Liver (tissue), 9 donors: ENCODE measurements around the gene PATE4. TPM values are rescaled to one million over a fixed set of nuclear protein-coding genes. Genes with fewer than 3 reads are reported as not detected.

Source experiments
- DNase-seq: peaks from one replicate; pipeline ENCODE4 v3.0.0-alpha.2; 2017; ENCODE audit warnings: low spot score
- H3K27ac ChIP-seq, 2 donors: one replicate each; pipeline ENCODE4 v1.7.0; 2013; ENCODE audit warnings: inconsistent platforms in 2 of 2, low read length in 2 of 2, control low read depth in 1 of 2, low read depth in 1 of 2, mild to moderate bottlenecking in 1 of 2
- H3K27me3 ChIP-seq, 4 donors: one replicate each; pipeline versions ENCODE4 v1.6.1 to v1.7.0; 2013; ENCODE audit warnings: low read length in 3 of 4, inconsistent platforms in 1 of 4, mild to moderate bottlenecking in 1 of 4, moderate library complexity in 1 of 4; ENCODE audit not compliant: control insufficient read depth in 4 of 4, insufficient read depth in 4 of 4
- H3K36me3 ChIP-seq, 4 donors: one replicate each; pipeline versions ENCODE4 v1.6.1 to v1.7.0; 2013; ENCODE audit warnings: low read length in 3 of 4, mild to moderate bottlenecking in 3 of 4, low read depth in 1 of 4, moderate library complexity in 1 of 4; ENCODE audit not compliant: control insufficient read depth in 4 of 4, insufficient read depth in 3 of 4
- H3K4me1 ChIP-seq, 4 donors: one replicate each; pipeline versions ENCODE4 v1.6.1 to v1.7.0; 2013; ENCODE audit warnings: low read length in 3 of 4, mild to moderate bottlenecking in 3 of 4, moderate library complexity in 1 of 4; ENCODE audit not compliant: control insufficient read depth in 4 of 4, insufficient read depth in 4 of 4
- H3K4me3 ChIP-seq, 3 donors: one replicate each; pipeline versions ENCODE4 v1.6.1 to v1.7.0; 2013; ENCODE audit warnings: low read length in 3 of 3, control low read depth in 1 of 3, low read depth in 1 of 3, mild to moderate bottlenecking in 1 of 3
- H3K9ac ChIP-seq, 2 donors: one replicate each; pipeline ENCODE4 v1.7.0; 2013; ENCODE audit warnings: low read length in 2 of 2, mild to moderate bottlenecking in 2 of 2, moderate library complexity in 2 of 2, control low read depth in 1 of 2, low read depth in 1 of 2
- H3K9me3 ChIP-seq, 4 donors: one replicate each; pipeline versions ENCODE4 v1.6.1 to v1.7.0; 2013; ENCODE audit warnings: low read length in 3 of 4; ENCODE audit not compliant: control insufficient read depth in 4 of 4
- CTCF ChIP-seq: fragments of 150-350 bp; IDR thresholded peaks from 2 replicates; pipeline ENCODE4 v1.5.1; 2017; ENCODE audit warnings: improper control_type of control experiment, low read depth, low read length; ENCODE audit not compliant: missing input control
- EGR1 ChIP-seq, 2 donors: IDR thresholded peaks; 2 replicates each; pipeline ENCODE4 v1.6.1; 2016 to 2018; ENCODE audit warnings: antibody characterized with exemption in 2 of 2, low read depth in 2 of 2
- FOXA1 ChIP-seq: IDR thresholded peaks from 2 replicates; pipeline ENCODE4 v1.6.1; 2016; ENCODE audit warnings: antibody characterized with exemption
- FOXA2 ChIP-seq: IDR thresholded peaks from 2 replicates; pipeline ENCODE4 v1.6.1; 2016; ENCODE audit warnings: antibody characterized with exemption
- GABPA ChIP-seq, 2 donors: IDR thresholded peaks in 1 of 2; conservative IDR thresholded peaks in 1 of 2; 2 replicates each; pipeline ENCODE4 v1.6.1; 2016; ENCODE audit warnings: antibody characterized with exemption in 2 of 2, mild to moderate bottlenecking in 1 of 2, moderate library complexity in 1 of 2
- HNF4A ChIP-seq, 2 donors: conservative IDR thresholded peaks; 2 replicates each; pipeline ENCODE4 v1.6.1; 2016; ENCODE audit warnings: antibody characterized with exemption in 2 of 2, mild to moderate bottlenecking in 2 of 2
- HNF4G ChIP-seq: IDR thresholded peaks from 2 replicates; pipeline ENCODE4 v1.6.1; 2016; ENCODE audit warnings: antibody characterized with exemption
- JUND ChIP-seq, 2 donors: IDR thresholded peaks; 2 replicates each; pipeline ENCODE4 v1.6.1; 2016; ENCODE audit warnings: antibody characterized with exemption in 2 of 2
- NR2F2 ChIP-seq: IDR thresholded peaks from 2 replicates; pipeline ENCODE4 v1.6.1; 2016; ENCODE audit warnings: antibody characterized with exemption
- RAD21 ChIP-seq, 2 donors: IDR thresholded peaks; 2 replicates each; pipeline ENCODE4 v1.6.1; 2016; ENCODE audit warnings: antibody characterized with exemption in 2 of 2, mild to moderate bottlenecking in 2 of 2
- REST ChIP-seq: IDR thresholded peaks from 2 replicates; pipeline ENCODE4 v1.6.1; 2016; ENCODE audit warnings: antibody characterized with exemption, mild to moderate bottlenecking
- RXRA ChIP-seq, 2 donors: IDR thresholded peaks; 2 replicates each; pipeline ENCODE4 v1.6.1; 2017 to 2018; ENCODE audit warnings: antibody characterized with exemption in 2 of 2, mild to moderate bottlenecking in 1 of 2
- SP1 ChIP-seq: IDR thresholded peaks from 2 replicates; pipeline ENCODE4 v1.6.1; 2018; ENCODE audit warnings: antibody characterized with exemption, mild to moderate bottlenecking
- TAF1 ChIP-seq: conservative IDR thresholded peaks from 2 replicates; pipeline ENCODE4 v1.6.1; 2016; ENCODE audit warnings: antibody characterized with exemption, mild to moderate bottlenecking
- YY1 ChIP-seq: IDR thresholded peaks from 2 replicates; pipeline ENCODE4 v1.6.1; 2016; ENCODE audit warnings: antibody characterized with exemption, mild to moderate bottlenecking
- ZBTB33 ChIP-seq: IDR thresholded peaks from 2 replicates; pipeline ENCODE4 v1.6.1; 2016; ENCODE audit warnings: antibody characterized with exemption
- WGBS: extraction: QIAGEN DNeasy Blood & Tissue Kit; methylation state at CpG from one replicate; pipeline ENCODE4 v1.1.7; 2013; 5-methylcytosine and 5-hydroxymethylcytosine counted together
- polyA plus RNA-seq, 2 donors: library from polyadenylated mRNA; stranded (reverse) in 1 of 2; unstranded in 1 of 2; fragments of 200-250 nt in 1 of 2; fragments of >200 nt in 1 of 2; fragmentation: Nextera tagmentation in 1 of 2; extraction: Ambion mirVana in 1 of 2; gene quantifications; one replicate each; pipeline versions ENCODE4 v1.2.1 to v1.2.3, GENCODE V29; 2013 to 2015
- total RNA-seq, 2 donors: library from RNA; depleted of rRNA; stranded (reverse); fragments of >200 nt; gene quantifications; one replicate each; pipeline ENCODE4 v1.2.3, GENCODE V29; 2014
- donor health status: healthy.
- donor health status: healthy.
- donor health status: healthy.
- donor health status: healthy.
- donor health status: healthy.

PATE4 gene
- total and polyA plus RNA-seq, 4 donors = not detected

- no peaks in the 10 kb centered on the region for H3K27me3 ChIP-seq
- no peak overlapping the region for H3K27ac ChIP-seq
- DNase-seq = no peak
- WGBS = 94% methylated on average over 4 of the region's 4 CpGs
- no peak overlapping the region for H3K4me3 ChIP-seq
- no peak overlapping the region for H3K9ac ChIP-seq
- peaks cover 0 to 4% (median 1%) of the 10 kb centered on the region in 4 donors for H3K9me3 ChIP-seq
- H3K36me3 ChIP-seq = no peaks in the 10 kb centered on the region
- no peaks in the 10 kb centered on the region for H3K4me1 ChIP-seq
- TF ChIP-seq HNF4A (conservative IDR thresholded peaks at IDR 0.05) (no peak), ZBTB33 (no peak), EGR1 (IDR thresholded peaks at IDR 0.05; ENCODE audit: low read depth in 2 of 2) (no peak), CTCF (no peak), SP1 (no peak), RXRA (IDR thresholded peaks at IDR 0.05) (no peak), JUND (IDR thresholded peaks at IDR 0.05) (no peak), REST (no peak), RAD21 (IDR thresholded peaks at IDR 0.05) (no peak), NR2F2 (no peak), HNF4G (no peak)
Measured at GRCh38 chr11:125790825-125791224, 42.3 kb upstream of the PATE4 start.

GRCh38 chr11:125797641-125798040, 35.5 kb upstream of the PATE4 start:
- no peak overlapping the region for H3K4me3 ChIP-seq
- no peaks in the 10 kb centered on the region for H3K36me3 ChIP-seq
- H3K4me1 ChIP-seq = no peaks in the 10 kb centered on the region
- 41% methylated on average over 4 of the region's 4 CpGs for WGBS
- DNase-seq = no peak
- peaks cover 0 to 13% (median 9%) of the 10 kb centered on the region in 4 donors for H3K9me3 ChIP-seq
- no peak overlapping the region for H3K27ac ChIP-seq
- H3K27me3 ChIP-seq = no peaks in the 10 kb centered on the region
- H3K9ac ChIP-seq = no peak overlapping the region
- TF ChIP-seq HNF4A (conservative IDR thresholded peaks at IDR 0.05) = no peak
- no peak for TF ChIP-seq SP1
- TF ChIP-seq FOXA1 = no peak
- TF ChIP-seq REST = no peak
- TF ChIP-seq GABPA (IDR thresholded peaks at IDR 0.05 in 1 of 2, conservative IDR thresholded peaks at IDR 0.05 in 1 of 2) = no peak
- TF ChIP-seq RAD21 (IDR thresholded peaks at IDR 0.05) = no peak
- no peak for TF ChIP-seq NR2F2
- no peak for TF ChIP-seq RXRA (IDR thresholded peaks at IDR 0.05)
- TF ChIP-seq HNF4G = no peak
- TF ChIP-seq CTCF = no peak
- no peak for TF ChIP-seq YY1
- TF ChIP-seq FOXA2 = no peak
- TF ChIP-seq EGR1 (IDR thresholded peaks at IDR 0.05; ENCODE audit: low read depth in 2 of 2) = no peak
- no peak for TF ChIP-seq JUND (IDR thresholded peaks at IDR 0.05)
- TF ChIP-seq TAF1 = no peak
- TF ChIP-seq ZBTB33 = no peak
